Muscle layer of colon (tissue), 2 donors: ENCODE data around the gene PPP1R10.
"Not testable (repeated sequence)": the region's sequence is repeated elsewhere in the genome, so short reads cannot be mapped to it uniquely, and the experiment has no call there.

Source experiments
- H3K27ac ChIP-seq: one replicate; pipeline ENCODE4 v1.7.0; 2013; ENCODE audit warnings: low read depth, mild to moderate bottlenecking, low read length, moderate library complexity
- H3K27me3 ChIP-seq, 2 donors: one replicate each; pipeline ENCODE4 v1.7.0; 2013; ENCODE audit warnings: low read length in 2 of 2, mild to moderate bottlenecking in 2 of 2; ENCODE audit not compliant: insufficient read depth in 2 of 2, control insufficient read depth in 1 of 2
- H3K36me3 ChIP-seq: one replicate; pipeline ENCODE4 v1.7.0; 2013; ENCODE audit warnings: mild to moderate bottlenecking, low read length; ENCODE audit not compliant: insufficient read depth
- H3K4me1 ChIP-seq: one replicate; pipeline ENCODE4 v1.7.0; 2013; ENCODE audit warnings: mild to moderate bottlenecking, low read length; ENCODE audit not compliant: insufficient read depth
- H3K4me3 ChIP-seq, 2 donors: one replicate each; pipeline ENCODE4 v1.7.0; 2013; ENCODE audit warnings: low read length in 2 of 2, low read depth in 1 of 2, mild to moderate bottlenecking in 1 of 2, moderate library complexity in 1 of 2
- H3K9ac ChIP-seq: one replicate; pipeline ENCODE4 v1.7.0; 2013; ENCODE audit warnings: low read length
- H3K9me3 ChIP-seq: one replicate; pipeline ENCODE4 v1.7.0; 2013; ENCODE audit warnings: mild to moderate bottlenecking, low read length
- donor health status: abdominal sarcoma.
- donor health status: Adenocarcinoma of cecum.

Gene PPP1R10

DNA sequence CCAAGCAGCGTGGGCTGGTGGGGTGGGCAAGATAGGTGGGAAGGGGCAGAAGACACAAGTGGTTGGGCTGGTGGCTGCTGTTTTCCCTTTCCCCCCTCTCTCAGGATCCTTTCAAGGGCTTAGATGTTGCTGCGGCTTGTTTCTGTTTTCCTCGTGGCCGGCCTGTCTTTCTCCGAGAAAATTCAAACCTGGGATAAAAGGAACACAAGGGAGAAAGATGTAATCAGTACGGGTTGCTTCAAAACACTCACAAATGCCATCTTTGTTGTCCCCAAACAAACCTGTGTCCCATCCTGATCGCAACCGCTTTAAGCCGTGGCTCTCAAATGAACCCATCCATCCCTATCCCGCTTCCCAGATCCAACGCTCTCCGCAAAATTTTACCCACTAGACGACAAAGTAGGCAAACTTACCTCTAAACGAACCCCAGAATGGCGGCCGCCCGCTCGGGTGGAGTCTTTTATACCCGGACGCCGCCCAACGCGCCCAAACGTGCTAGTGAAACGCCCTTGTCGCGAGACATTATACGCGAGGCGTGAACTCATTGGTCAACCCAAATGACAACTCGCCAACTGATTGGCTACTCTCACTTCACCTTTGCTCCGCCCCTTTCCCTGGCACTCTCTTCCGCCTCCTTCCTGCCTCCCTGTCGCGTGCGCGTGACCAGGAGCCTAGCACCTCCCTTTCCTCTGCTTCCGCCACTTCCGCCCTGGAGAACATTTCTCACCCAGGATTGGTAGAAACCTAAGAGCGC lies at the start of gene PPP1R10:
Gene PPP1R10, minus strand, starts transcription at position 433 of the 754 bp plus-strand sequence. CDS start 7,299 bp downstream, outside the sequence.
- peak within 1 kb of the TSS; percentile 76 to 96 for H3K4me3 ChIP-seq
- no peaks in the 10 kb centered on the region for H3K27me3 ChIP-seq
- peak within 1 kb of the TSS; percentile 100 for H3K9ac ChIP-seq
- no peaks in the 10 kb centered on the region for H3K9me3 ChIP-seq
- H3K36me3 ChIP-seq = peaks cover 36% of the 10 kb centered on the region
- peak within 1 kb of the TSS; percentile 90 for H3K27ac ChIP-seq
- peaks cover 33% of the 10 kb centered on the region for H3K4me1 ChIP-seq

DNA sequence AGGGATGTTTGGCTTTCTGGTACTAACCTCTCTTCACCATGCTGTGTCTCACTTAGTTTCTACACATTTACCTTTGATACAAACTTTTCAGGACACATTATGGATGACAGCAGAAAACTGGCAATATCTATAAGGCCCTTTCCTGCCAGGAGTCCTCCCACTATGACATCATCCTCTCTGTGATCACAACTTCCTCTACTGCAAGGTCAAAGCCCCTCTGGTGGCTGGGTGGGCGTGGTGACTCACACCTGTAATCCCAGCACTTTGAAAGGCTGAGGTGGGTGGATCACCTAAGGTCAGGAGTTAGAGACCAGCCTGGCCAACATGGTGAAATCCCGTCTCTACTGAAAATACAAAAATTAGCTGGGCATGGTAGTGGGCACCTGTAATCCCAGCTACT lies 49.3 kb upstream of the PPP1R10 start:
- not testable (repeated sequence) for H3K27ac ChIP-seq, H3K4me1 ChIP-seq, H3K9me3 ChIP-seq, H3K4me3 ChIP-seq, H3K9ac ChIP-seq, H3K27me3 ChIP-seq
- peaks cover 70% of the 10 kb centered on the region for H3K36me3 ChIP-seq

DNA sequence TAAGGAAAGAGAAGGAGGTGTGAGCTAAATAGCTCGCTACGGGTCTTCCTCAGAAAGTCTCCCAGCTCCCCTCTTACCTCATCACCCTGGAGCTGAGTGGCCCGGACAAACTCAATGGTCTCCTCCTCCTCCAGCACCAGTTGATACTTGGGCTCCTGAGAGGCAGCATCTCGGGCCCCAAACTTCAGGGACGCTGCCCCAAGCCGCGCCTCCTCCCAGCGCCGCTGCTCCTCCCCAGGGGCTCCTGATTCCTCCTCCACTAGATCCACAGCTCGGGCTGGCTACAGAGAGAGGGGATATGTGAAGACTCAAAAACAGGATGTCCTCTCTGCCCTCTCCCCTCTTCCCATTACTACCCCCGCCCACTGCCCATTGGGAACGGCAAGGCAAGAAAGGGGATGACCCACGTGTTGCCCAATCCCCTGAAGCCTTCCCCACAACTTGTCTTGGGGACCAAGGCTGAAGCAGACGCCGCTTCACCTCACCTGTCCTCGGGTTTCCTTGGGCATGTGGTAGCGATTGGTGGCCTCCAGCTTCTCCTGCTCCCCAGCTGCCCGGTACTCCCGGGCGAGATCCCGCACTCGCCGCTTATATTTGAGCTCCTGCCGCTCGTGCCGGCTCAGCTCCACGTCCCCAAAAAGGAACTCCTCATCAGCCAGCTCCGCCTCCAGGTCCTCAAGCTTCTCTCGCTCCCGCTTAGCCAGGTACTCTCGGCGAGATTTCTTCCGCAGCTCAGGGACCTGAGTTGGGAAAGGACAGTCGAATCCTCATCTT lies 48.1 kb upstream of the PPP1R10 start:
- Histone ChIP-seq H3K36me3 (peaks cover 63% of the 10 kb centered on the region), H3K9ac (no peak overlapping the region), H3K27ac (no peak overlapping the region), H3K27me3 (no peaks in the 10 kb centered on the region), H3K9me3 (no peaks in the 10 kb centered on the region), H3K4me3 (no peak overlapping the region), H3K4me1 (no peaks in the 10 kb centered on the region)

DNA sequence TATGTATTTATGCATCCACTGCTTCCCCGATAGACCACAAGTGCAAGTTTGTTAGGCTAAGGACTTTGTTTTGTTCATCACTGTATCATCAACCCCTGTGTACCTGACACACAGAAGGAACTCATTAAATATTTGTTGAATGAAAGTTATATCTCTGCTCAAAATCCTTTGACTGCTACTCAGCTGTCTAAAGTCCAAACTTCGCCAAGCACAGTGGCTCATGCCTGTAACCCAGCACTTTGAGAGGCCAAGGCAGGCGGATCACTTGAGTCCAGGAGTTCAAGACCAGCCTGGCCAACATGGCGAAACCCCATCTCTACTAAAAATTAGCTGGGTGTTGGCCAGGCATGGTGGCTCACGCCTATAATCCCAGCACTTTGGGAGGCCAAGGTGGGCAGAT lies 40.9 kb upstream of the PPP1R10 start:
- H3K4me3 ChIP-seq, H3K9me3 ChIP-seq, H3K27me3 ChIP-seq, H3K9ac ChIP-seq, H3K4me1 ChIP-seq, H3K27ac ChIP-seq: not testable (repeated sequence)
- H3K36me3 ChIP-seq = peaks cover 87% of the 10 kb centered on the region

DNA sequence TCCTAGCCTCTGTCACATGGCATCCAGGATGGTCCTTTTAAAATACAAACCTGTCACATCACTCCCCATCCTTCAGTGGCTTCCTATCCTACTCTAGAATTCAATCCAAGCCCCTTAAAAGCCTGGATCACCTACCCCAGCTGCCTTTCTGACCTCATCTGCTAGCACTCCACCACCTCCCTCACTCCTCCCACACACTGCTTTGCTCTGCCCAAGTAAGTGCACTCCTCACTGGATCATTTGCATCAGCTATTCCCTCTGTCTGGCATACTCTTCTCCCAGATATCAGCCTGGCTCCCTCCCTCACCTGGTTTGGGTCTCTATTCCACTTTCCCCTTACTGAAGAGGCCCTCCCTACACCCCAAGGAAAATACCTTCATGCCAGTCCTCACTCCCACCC lies 40.4 kb upstream of the PPP1R10 start:
- H3K4me1 ChIP-seq = no peaks in the 10 kb centered on the region
- H3K27ac ChIP-seq = no peak overlapping the region
- H3K36me3 ChIP-seq = peaks cover 86% of the 10 kb centered on the region
- H3K9me3 ChIP-seq = no peaks in the 10 kb centered on the region
- no peak overlapping the region for H3K4me3 ChIP-seq
- no peaks in the 10 kb centered on the region for H3K27me3 ChIP-seq
- H3K9ac ChIP-seq = no peak overlapping the region

DNA sequence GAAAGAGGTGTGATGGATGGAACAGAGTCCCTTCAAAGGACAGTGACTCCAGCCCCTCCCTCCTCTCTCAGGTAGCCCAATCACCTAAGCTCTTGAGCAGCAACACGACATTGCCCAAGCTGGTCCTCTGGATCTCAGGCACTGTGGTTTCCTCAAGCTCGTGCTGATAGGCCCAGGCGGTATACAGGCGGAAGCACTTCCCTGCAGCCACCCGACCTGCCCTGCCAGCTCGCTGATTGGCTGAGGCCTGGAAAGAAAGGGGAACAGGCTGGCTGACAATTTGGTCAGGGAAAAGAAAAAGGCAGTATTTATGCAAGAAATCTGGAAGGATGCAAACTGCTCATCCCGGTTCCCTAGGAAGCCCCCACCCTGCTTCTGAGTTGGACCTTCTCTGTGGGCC lies 39.5 kb upstream of the PPP1R10 start:
- Histone ChIP-seq H3K27me3 (no peaks in the 10 kb centered on the region), H3K9ac (no peak overlapping the region), H3K4me1 (no peaks in the 10 kb centered on the region), H3K36me3 (peaks cover 86% of the 10 kb centered on the region), H3K4me3 (no peak overlapping the region), H3K9me3 (no peaks in the 10 kb centered on the region), H3K27ac (no peak overlapping the region)

DNA sequence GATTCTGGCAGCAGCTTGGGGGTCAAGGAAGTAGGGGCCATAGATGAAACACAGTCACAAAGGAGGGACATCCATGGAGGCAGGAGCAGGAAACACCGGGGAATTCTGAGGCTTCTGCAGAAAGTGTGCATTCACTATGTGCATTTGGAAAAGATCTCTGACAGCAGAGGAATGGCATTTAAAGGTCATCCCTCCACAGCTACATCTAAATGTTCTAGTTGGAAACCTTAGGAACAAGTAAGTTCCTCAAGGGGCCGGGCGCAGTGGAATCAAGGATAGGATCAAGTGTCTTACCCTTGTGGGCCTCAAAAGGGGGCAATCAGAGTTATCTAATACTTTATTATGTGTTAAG lies 38.7 kb upstream of the PPP1R10 start:
- Histone ChIP-seq H3K4me1 (no peaks in the 10 kb centered on the region), H3K27me3 (no peaks in the 10 kb centered on the region), H3K36me3 (peaks cover 92% of the 10 kb centered on the region), H3K9me3 (no peaks in the 10 kb centered on the region), H3K4me3 (no peak overlapping the region), H3K27ac (no peak overlapping the region), H3K9ac (no peak overlapping the region)

DNA sequence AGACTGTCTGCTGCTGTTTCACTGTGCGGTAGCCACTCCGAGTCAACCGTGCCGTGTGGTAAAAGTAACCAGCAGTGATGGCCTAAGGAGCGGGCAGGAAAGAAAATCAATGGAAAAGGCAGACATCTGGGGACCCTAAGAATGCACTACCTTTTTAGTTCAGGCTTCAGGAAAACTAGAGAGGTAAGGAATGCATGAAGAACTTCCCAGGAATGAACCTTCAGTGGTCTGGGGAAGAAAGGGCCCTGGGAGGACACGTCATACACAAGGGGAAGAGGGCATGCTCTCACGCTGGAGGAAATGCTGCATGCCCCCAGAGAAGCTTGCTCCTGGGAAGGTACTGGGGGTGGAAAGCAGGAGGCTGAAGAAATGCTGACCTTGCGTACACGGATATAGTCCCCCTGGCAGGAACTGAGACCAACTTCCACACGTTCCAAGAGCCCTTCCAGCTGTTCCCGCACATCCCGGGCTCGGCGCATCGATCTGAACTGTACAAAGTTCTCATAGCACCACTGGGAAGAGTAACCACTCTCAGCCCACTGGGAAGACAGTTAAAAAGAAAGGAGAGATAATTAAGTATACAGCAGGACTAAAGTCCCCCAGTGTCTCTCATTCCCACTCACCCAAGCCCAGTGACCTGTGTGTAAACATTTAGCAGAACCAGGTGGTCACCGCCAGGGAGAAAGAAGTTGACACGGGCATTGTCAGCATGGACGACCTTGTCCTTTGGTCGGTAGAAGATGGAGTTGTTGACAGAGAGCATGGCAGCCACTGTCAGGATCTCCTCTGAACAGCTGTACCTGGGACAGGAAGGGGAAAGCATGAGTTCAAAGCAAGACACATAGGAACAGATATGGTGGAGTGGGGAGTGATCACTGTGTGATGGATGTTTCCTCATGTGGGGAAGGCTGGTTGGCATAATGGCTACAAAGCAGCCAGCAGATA lies 38.0 kb upstream of the PPP1R10 start:
- no peak overlapping the region for H3K27ac ChIP-seq
- peaks cover 88% of the 10 kb centered on the region for H3K36me3 ChIP-seq
- H3K27me3 ChIP-seq = no peaks in the 10 kb centered on the region
- H3K4me3 ChIP-seq = no peak overlapping the region
- H3K9ac ChIP-seq = no peak overlapping the region
- H3K9me3 ChIP-seq = no peaks in the 10 kb centered on the region
- no peaks in the 10 kb centered on the region for H3K4me1 ChIP-seq

DNA sequence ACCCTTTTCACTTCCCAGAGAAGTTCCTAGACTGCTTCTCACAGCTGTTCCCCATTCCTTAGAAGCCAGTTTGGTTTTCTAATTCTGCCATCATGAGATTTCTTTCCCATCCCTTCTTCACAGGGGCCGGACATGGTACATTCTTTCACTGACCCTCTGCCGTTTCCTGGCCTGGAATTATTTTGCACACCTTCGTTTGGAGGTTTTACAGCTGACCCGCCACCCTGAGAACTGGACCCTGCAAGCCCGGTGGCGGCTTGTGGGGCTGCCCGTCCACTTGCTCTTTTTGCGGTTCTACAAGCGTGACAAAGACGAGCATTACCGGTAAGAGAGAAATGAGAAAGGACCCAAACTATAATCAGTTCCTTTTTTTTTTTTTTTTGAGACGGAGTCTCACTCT lies 34.1 kb upstream of the PPP1R10 start:
- Histone ChIP-seq H3K4me1 (peaks cover 13% of the 10 kb centered on the region), H3K4me3 (no peak overlapping the region), H3K9ac (no peak overlapping the region), H3K36me3 (peaks cover 56% of the 10 kb centered on the region), H3K27me3 (no peaks in the 10 kb centered on the region), H3K9me3 (no peaks in the 10 kb centered on the region), H3K27ac (no peak overlapping the region)

DNA sequence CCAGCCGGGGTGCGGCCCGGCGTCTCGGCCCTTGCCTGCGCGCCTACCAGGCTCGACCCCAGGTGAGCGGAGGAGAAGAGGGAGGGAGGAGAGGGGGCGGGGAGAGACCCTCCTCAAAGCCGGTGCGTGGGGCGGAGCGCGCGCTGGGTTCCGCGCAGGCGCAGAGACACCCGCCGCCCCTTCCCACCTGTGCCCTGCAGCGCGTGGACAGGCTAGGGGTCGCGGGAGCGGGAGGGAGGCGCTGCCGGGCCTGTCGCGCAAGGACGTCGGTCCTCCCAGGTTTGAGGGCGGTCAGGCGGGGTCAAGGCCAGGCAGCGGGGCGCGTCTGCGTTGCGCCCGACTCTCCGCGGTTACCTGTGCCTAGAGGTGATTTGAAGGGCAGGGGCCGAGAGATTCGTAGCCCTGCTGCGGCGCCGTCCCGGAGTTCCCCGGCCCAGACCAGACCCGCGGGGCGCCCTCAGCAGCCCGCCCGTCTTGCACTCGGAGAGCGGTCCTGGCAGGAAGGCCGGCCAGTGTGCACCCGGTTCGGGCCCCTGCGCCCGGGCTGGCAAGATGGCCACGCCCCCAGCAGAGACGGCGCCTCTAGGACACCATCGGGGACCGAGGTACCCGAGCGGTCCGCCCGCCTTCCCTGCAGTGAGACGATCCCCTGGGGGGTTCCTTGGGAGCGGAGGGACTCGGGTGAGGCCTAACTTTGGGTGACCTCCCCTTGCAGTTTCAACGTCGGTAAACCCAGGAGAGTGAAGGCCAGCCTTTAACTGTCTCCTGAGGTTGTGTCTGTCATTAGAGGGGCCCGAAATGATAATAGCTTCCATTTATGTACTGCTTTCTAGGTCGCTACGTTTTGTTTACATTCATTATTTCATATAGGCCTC lies 30.4 kb upstream of the PPP1R10 start:
- H3K9me3 ChIP-seq = no peaks in the 10 kb centered on the region
- H3K4me1 ChIP-seq = peaks cover 14% of the 10 kb centered on the region
- H3K36me3 ChIP-seq = peaks cover 21% of the 10 kb centered on the region
- peak overlapping the region; percentile 72 to 86 for H3K4me3 ChIP-seq
- peak overlapping the region; percentile 85 for H3K9ac ChIP-seq
- H3K27ac ChIP-seq = peak overlapping the region; percentile 98
- no peaks in the 10 kb centered on the region for H3K27me3 ChIP-seq
